Bronchial epithelial cell (primary cell): ENCODE data around the gene MYO6. TPM values are rescaled to one million over a fixed set of nuclear protein-coding genes. Genes with fewer than 3 reads are reported as not detected.

Experiments
- DNase-seq: peaks from one replicate; pipeline ENCODE4 v3.0.0-alpha.2; 2010; ENCODE audit warnings: low read depth
- FAIRE-seq: peaks from 2 replicates; lab custom pipeline; 2011; peaks lifted over from hg19 to GRCh38; lab: Jason Lieb, UNC
- H3K27me3 ChIP-seq: 2 replicates; pipeline ENCODE4 v1.5.1; 2011; ENCODE audit warnings: low read length; ENCODE audit not compliant: control insufficient read depth, insufficient read depth
- H3K36me3 ChIP-seq: 2 replicates; pipeline ENCODE4 v1.5.1; 2011; ENCODE audit warnings: low read length; ENCODE audit not compliant: control insufficient read depth, insufficient read depth
- H3K4me3 ChIP-seq: 2 replicates; pipeline ENCODE4 v1.5.1; 2011; ENCODE audit warnings: mild to moderate bottlenecking, low read depth, low read length, control low read depth
- total RNA-seq: library from RNA; depleted of rRNA; stranded (reverse); fragments of >200 nt; gene quantifications from 2 replicates; pipeline ENCODE4 v1.2.1, GENCODE V29; 2014
- TF ChIP-seq, protein P1 (sequence below): IDR thresholded peaks from 2 replicates; pipeline ENCODE4 v1.5.1; 2011; ENCODE audit warnings: mild to moderate bottlenecking, moderate library complexity, low read length, control low read depth, inconsistent platforms; ENCODE audit not compliant: insufficient read depth, severe bottlenecking

MYO6 gene
- total RNA-seq, 1 donor from 2014 or later = 13.7 TPM

DNA sequence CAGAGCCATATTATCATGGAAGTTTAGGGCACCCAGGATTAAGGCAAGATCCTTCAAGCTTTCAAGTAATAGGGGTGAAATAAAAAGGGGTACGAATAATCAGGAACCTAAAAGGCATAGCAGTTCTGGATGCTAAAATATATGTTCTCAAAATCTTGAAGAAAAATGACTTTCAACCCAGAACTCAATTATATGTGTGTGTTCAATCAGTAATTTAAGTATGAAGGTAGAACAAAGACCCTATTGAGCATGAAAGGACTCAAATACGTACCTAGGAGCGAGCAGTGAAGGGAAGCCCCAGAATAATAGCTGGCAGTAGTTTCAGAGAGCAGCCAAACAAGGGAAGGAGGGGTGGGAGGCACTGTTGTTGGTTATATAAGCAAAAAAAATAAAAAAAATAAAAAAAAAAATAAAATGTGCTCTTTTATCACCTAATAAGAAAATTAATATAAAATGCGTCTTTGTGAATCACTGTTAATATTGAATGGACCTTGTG lies 45.4 kb downstream of the MYO6 start:
- FAIRE-seq (no peak), DNase-seq (no peak)
- TF ChIP-seq, protein P1, sequence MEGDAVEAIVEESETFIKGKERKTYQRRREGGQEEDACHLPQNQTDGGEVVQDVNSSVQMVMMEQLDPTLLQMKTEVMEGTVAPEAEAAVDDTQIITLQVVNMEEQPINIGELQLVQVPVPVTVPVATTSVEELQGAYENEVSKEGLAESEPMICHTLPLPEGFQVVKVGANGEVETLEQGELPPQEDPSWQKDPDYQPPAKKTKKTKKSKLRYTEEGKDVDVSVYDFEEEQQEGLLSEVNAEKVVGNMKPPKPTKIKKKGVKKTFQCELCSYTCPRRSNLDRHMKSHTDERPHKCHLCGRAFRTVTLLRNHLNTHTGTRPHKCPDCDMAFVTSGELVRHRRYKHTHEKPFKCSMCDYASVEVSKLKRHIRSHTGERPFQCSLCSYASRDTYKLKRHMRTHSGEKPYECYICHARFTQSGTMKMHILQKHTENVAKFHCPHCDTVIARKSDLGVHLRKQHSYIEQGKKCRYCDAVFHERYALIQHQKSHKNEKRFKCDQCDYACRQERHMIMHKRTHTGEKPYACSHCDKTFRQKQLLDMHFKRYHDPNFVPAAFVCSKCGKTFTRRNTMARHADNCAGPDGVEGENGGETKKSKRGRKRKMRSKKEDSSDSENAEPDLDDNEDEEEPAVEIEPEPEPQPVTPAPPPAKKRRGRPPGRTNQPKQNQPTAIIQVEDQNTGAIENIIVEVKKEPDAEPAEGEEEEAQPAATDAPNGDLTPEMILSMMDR = no peak
- Histone ChIP-seq H3K36me3 (no peaks in the 10 kb centered on the region), H3K4me3 (no peak overlapping the region), H3K27me3 (no peaks in the 10 kb centered on the region)

GRCh38 chr6:75794954-75795739 lies 46.1 kb downstream of the MYO6 start:
- TF ChIP-seq, protein P1 = no peak
- no peak for FAIRE-seq
- no peak overlapping the region for H3K4me3 ChIP-seq
- no peaks in the 10 kb centered on the region for H3K36me3 ChIP-seq
- no peaks in the 10 kb centered on the region for H3K27me3 ChIP-seq
- DNase-seq = no peak

- Histone ChIP-seq H3K4me3 (no peak overlapping the region), H3K36me3 (no peaks in the 10 kb centered on the region), H3K27me3 (no peaks in the 10 kb centered on the region)
- no peak for FAIRE-seq
- TF ChIP-seq, protein P1 = no peak
- no peak for DNase-seq
Measured at GRCh38 chr6:75796723-75797122, 47.7 kb downstream of the MYO6 start.

DNA sequence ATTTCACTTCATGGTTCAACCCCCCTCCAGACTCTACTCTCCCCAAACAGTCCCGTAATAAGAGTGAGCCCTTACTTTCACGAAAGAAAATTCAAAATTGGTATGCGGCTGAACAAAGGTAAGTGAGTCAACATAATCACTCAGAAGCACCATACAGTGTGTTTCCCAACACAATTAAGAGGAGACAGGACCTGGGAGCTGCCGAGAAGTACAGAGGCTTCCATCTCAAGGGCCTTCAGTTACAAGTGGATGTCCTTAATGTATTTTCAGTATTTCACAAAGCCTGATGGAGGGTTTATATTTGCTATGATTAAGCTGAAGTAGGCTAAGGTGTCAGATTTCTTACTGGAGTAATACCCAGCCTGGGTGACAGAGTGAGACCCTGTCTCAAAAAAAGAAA lies 51.1 kb downstream of the MYO6 start:
- FAIRE-seq = no peak
- H3K36me3 ChIP-seq = no peaks in the 10 kb centered on the region

DNA sequence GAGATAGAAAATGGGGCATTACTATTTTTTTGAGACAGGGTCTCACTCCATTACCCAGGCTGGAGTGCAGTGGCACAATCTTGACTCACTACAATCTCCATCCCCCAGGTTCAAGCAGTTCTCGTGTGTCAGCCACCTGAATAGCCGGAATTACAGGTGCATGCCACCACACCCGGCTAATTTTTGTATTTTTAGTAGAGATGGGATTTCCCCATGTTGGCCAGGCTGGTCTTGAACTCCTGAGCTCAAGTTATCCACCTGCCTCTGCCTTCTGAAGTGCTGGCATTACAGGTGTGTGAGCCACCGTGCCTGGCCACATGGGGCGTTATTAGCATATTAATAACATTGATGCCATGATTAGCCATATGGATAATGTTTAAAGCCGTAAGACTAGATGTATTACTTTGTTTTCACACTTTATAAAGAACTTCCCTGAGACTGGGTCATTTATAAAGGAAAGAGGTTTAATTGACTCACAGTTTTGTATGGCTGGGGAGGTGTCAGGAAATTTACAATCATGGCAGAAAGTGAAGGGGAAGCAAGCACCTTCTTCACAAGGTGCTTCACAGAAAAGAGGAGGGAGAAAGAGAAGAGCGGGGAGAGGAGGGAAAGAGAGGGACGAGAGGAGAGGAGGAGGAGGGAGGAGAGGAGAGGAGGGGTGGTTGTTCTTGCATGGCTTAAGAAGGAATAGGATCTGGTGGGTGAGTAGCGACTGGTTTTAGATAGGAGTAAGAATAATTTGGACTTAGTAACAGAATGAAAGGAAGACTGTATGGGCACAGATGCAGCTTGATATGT lies 51.9 kb downstream of the MYO6 start:
- no peak overlapping the region for H3K4me3 ChIP-seq
- H3K27me3 ChIP-seq = no peaks in the 10 kb centered on the region
- no peaks in the 10 kb centered on the region for H3K36me3 ChIP-seq
- TF ChIP-seq, protein P1 = no peak
- no peak for DNase-seq
- FAIRE-seq = no peak

More for the DNA sequence above, 51.1 kb downstream of the MYO6 start:
- TF ChIP-seq, protein P1 = no peak
- DNase-seq = no peak
- no peak overlapping the region for H3K4me3 ChIP-seq
- H3K27me3 ChIP-seq = no peaks in the 10 kb centered on the region
